Activated CD4-positive, alpha-beta T cell treated with anti-CD3 and anti-CD28 coated beads, Interleukin-2, amount 10 ng/mL, durations not matched to agents 7 days and 5 days (primary cell): Measurements from ENCODE around the gene ARL15. TPM values are rescaled to one million over a fixed set of nuclear protein-coding genes. Genes with fewer than 3 reads are reported as not detected.
"Not testable (repeated sequence)": the region's sequence is repeated elsewhere in the genome, so short reads cannot be mapped to it uniquely, and the experiment has no call there.

Experiments
- CTCF ChIA-PET: fragments of 350-600 bp; sonication (Branson Sonifier 250); formaldehyde crosslinking; loops from one replicate; lab custom pipeline; 2021; ENCODE audit warnings: antibody characterized with exemption; lab: Charles Lee
- POLR2A ChIA-PET: fragments of 350-600 bp; sonication (Branson Sonifier 250); formaldehyde crosslinking; loops from one replicate; lab custom pipeline; 2021; ENCODE audit warnings: antibody characterized with exemption; lab: Charles Lee
- DNase-seq: peaks from one replicate; pipeline ENCODE4 v3.0.0-alpha.2; 2020
- H3K27ac Mint-ChIP-seq: one replicate; pipeline ENCODE4 v1.8.0; 2021; ENCODE audit warnings: mild to moderate bottlenecking, moderate library complexity, mixed read lengths
- H3K27me3 Mint-ChIP-seq: one replicate; pipeline ENCODE4 v1.8.0; 2021; ENCODE audit warnings: mixed read lengths
- H3K36me3 Mint-ChIP-seq: one replicate; pipeline ENCODE4 v1.8.0; 2021; ENCODE audit warnings: low read depth, mixed read lengths
- H3K4me1 Mint-ChIP-seq: one replicate; pipeline ENCODE4 v1.8.0; 2021; ENCODE audit warnings: mixed read lengths
- H3K4me3 Mint-ChIP-seq: one replicate; pipeline ENCODE4 v1.8.0; 2021; ENCODE audit warnings: mild to moderate bottlenecking, moderate library complexity, mixed read lengths
- H3K9me3 Mint-ChIP-seq: one replicate; pipeline ENCODE4 v1.8.0; 2021; ENCODE audit warnings: mixed read lengths
- total RNA-seq, 2 experiments: library from RNA; stranded (reverse); gene quantifications; one replicate each; pipeline ENCODE4 v1.2.3, GENCODE V29; 2021

ARL15 gene
- total RNA-seq, 2 experiments from 2014 or later: 13.5 to 16.1 TPM

GRCh38 chr5:54001976-54002775 is 308.2 kb downstream of the ARL15 start:
- ChIA-PET CTCF (interaction anchor here (1.4 kb wide), 1 partner anchor 8 kb away, joined by 4 read pairs; no protein-coding TSS in a partner anchor), POLR2A (no interaction called here)
- Mint-ChIP-seq H3K27ac (no peak overlapping the region), H3K4me3 (no peak overlapping the region), H3K9me3 (no peaks in the 10 kb centered on the region), H3K27me3 (no peaks in the 10 kb centered on the region), H3K36me3 (no peaks in the 10 kb centered on the region), H3K4me1 (no peaks in the 10 kb centered on the region)
- no peak for DNase-seq

- no peaks in the 10 kb centered on the region for H3K27me3 Mint-ChIP-seq
- POLR2A ChIA-PET: no interaction called here
These were observed 310.4 kb downstream of the ARL15 start for GRCh38 chr5:54000011-54000410.

GRCh38 chr5:53997736-53998627 is 312.4 kb downstream of the ARL15 start:
- POLR2A ChIA-PET: no interaction called here
- Mint-ChIP-seq H3K4me3 (no peak overlapping the region), H3K36me3 (no peaks in the 10 kb centered on the region), H3K27me3 (no peaks in the 10 kb centered on the region), H3K4me1 (peaks cover 2% of the 10 kb centered on the region), H3K27ac (no peak overlapping the region), H3K9me3 (no peaks in the 10 kb centered on the region)
- CTCF ChIA-PET: no interaction called here
- DNase-seq: no peak

More at GRCh38 chr5:54000011-54000410, 310.4 kb downstream of the ARL15 start:
- Mint-ChIP-seq H3K36me3 (no peaks in the 10 kb centered on the region), H3K4me1 (peaks cover 2% of the 10 kb centered on the region), H3K9me3 (no peaks in the 10 kb centered on the region), H3K27ac (no peak overlapping the region), H3K4me3 (no peak overlapping the region)
- CTCF ChIA-PET: no interaction called here
- no peak for DNase-seq

- Mint-ChIP-seq H3K9me3 (no peaks in the 10 kb centered on the region), H3K36me3 (no peaks in the 10 kb centered on the region), H3K27ac (no peak overlapping the region), H3K4me3 (no peak overlapping the region), H3K4me1 (peaks cover 2% of the 10 kb centered on the region), H3K27me3 (no peaks in the 10 kb centered on the region)
- CTCF ChIA-PET: no interaction called here
- no peak for DNase-seq
- POLR2A ChIA-PET: no interaction called here
These were observed 314.4 kb downstream of the ARL15 start for GRCh38 chr5:53996008-53996407.

- H3K36me3 Mint-ChIP-seq: no peaks in the 10 kb centered on the region
- H3K27me3 Mint-ChIP-seq: no peaks in the 10 kb centered on the region
- peaks cover 2% of the 10 kb centered on the region for H3K4me1 Mint-ChIP-seq
- no peak for DNase-seq
- no peak overlapping the region for H3K27ac Mint-ChIP-seq
- H3K4me3 Mint-ChIP-seq: no peak overlapping the region
- H3K9me3 Mint-ChIP-seq: no peaks in the 10 kb centered on the region
- ChIA-PET CTCF (no interaction called here), POLR2A (no interaction called here)
These were observed 316.2 kb downstream of the ARL15 start for GRCh38 chr5:53994148-53994547.

- ChIA-PET CTCF (no interaction called here), POLR2A (no interaction called here)
- no peaks in the 10 kb centered on the region for H3K9me3 Mint-ChIP-seq
- DNase-seq: no peak
- H3K4me3 Mint-ChIP-seq: no peak overlapping the region
- no peaks in the 10 kb centered on the region for H3K27me3 Mint-ChIP-seq
- peaks cover 2% of the 10 kb centered on the region for H3K4me1 Mint-ChIP-seq
- H3K36me3 Mint-ChIP-seq: no peaks in the 10 kb centered on the region
- H3K27ac Mint-ChIP-seq: no peak overlapping the region
These were observed 318.4 kb downstream of the ARL15 start for GRCh38 chr5:53991942-53992341.

- CTCF ChIA-PET: interaction anchor here (0.6 kb wide), 1 partner anchor 41 kb away, joined by 3 read pairs; no protein-coding TSS in a partner anchor
- no peak overlapping the region for H3K27ac Mint-ChIP-seq
- DNase-seq: no peak
- no peaks in the 10 kb centered on the region for H3K36me3 Mint-ChIP-seq
- no peaks in the 10 kb centered on the region for H3K4me1 Mint-ChIP-seq
- H3K4me3 Mint-ChIP-seq: no peak overlapping the region
- no peaks in the 10 kb centered on the region for H3K27me3 Mint-ChIP-seq
- H3K9me3 Mint-ChIP-seq: peaks cover 5% of the 10 kb centered on the region
- POLR2A ChIA-PET: no interaction called here
These were observed 323.3 kb downstream of the ARL15 start for GRCh38 chr5:53987101-53987500.

- H3K4me3 Mint-ChIP-seq: no peak overlapping the region
- POLR2A ChIA-PET: no interaction called here
- no peaks in the 10 kb centered on the region for H3K27me3 Mint-ChIP-seq
These were observed 324.6 kb downstream of the ARL15 start for GRCh38 chr5:53985796-53986195.

GRCh38 chr5:53984971-53985370 is 325.4 kb downstream of the ARL15 start:
- H3K36me3 Mint-ChIP-seq: no peaks in the 10 kb centered on the region
- H3K27ac Mint-ChIP-seq: no peak overlapping the region
- H3K9me3 Mint-ChIP-seq: peaks cover 5% of the 10 kb centered on the region
- no peak for DNase-seq
- ChIA-PET CTCF (no interaction called here), POLR2A (no interaction called here)
- H3K4me3 Mint-ChIP-seq: no peak overlapping the region
- no peaks in the 10 kb centered on the region for H3K4me1 Mint-ChIP-seq
- no peaks in the 10 kb centered on the region for H3K27me3 Mint-ChIP-seq

More at GRCh38 chr5:53985796-53986195, 324.6 kb downstream of the ARL15 start:
- H3K9me3 Mint-ChIP-seq: peaks cover 5% of the 10 kb centered on the region
- H3K27ac Mint-ChIP-seq: no peak overlapping the region
- no peaks in the 10 kb centered on the region for H3K36me3 Mint-ChIP-seq
- DNase-seq: no peak
- CTCF ChIA-PET: no interaction called here
- no peaks in the 10 kb centered on the region for H3K4me1 Mint-ChIP-seq

GRCh38 chr5:53983568-53984460 is 326.6 kb downstream of the ARL15 start:
- CTCF ChIA-PET: interaction anchor here (1.0 kb wide), 1 partner anchor 37 kb away, joined by 3 read pairs; no protein-coding TSS in a partner anchor
- H3K4me3 Mint-ChIP-seq: no peak overlapping the region
- no peaks in the 10 kb centered on the region for H3K36me3 Mint-ChIP-seq
- H3K27me3 Mint-ChIP-seq: no peaks in the 10 kb centered on the region
- peaks cover 5% of the 10 kb centered on the region for H3K9me3 Mint-ChIP-seq
- no peak for DNase-seq
- H3K4me1 Mint-ChIP-seq: no peaks in the 10 kb centered on the region
- POLR2A ChIA-PET: no interaction called here
- H3K27ac Mint-ChIP-seq: no peak overlapping the region

- H3K36me3 Mint-ChIP-seq, POLR2A ChIA-PET, DNase-seq, H3K27me3 Mint-ChIP-seq, H3K4me1 Mint-ChIP-seq, H3K9me3 Mint-ChIP-seq, H3K27ac Mint-ChIP-seq, H3K4me3 Mint-ChIP-seq: not testable (repeated sequence)
- CTCF ChIA-PET: interaction anchor here (0.7 kb wide), 1 partner anchor 296 kb away, joined by 3 read pairs; no protein-coding TSS in a partner anchor
These were observed 328.1 kb downstream of the ARL15 start for GRCh38 chr5:53982319-53982718.

GRCh38 chr5:53980061-53980460 is 330.3 kb downstream of the ARL15 start:
- ChIA-PET CTCF (no interaction called here), POLR2A (no interaction called here)
- H3K27me3 Mint-ChIP-seq: no peaks in the 10 kb centered on the region
- H3K27ac Mint-ChIP-seq: no peak overlapping the region
- no peaks in the 10 kb centered on the region for H3K36me3 Mint-ChIP-seq
- no peaks in the 10 kb centered on the region for H3K4me1 Mint-ChIP-seq
- peaks cover 5% of the 10 kb centered on the region for H3K9me3 Mint-ChIP-seq
- no peak for DNase-seq
- H3K4me3 Mint-ChIP-seq: no peak overlapping the region
